Stimulated activated CD8-positive, alpha-beta memory T cell treated with anti-CD3 and anti-CD28 coated beads, Interleukin-12 subunit alpha, Interleukin-12 subunit beta, amount 100 ng/mL, for 4 hours (primary cell): ENCODE data around the gene VSX1.

Experiments used
- DNase-seq: peaks from one replicate; pipeline ENCODE4 v3.0.0-alpha.2; 2020; ENCODE audit warnings: low read depth

Gene VSX1

DNA sequence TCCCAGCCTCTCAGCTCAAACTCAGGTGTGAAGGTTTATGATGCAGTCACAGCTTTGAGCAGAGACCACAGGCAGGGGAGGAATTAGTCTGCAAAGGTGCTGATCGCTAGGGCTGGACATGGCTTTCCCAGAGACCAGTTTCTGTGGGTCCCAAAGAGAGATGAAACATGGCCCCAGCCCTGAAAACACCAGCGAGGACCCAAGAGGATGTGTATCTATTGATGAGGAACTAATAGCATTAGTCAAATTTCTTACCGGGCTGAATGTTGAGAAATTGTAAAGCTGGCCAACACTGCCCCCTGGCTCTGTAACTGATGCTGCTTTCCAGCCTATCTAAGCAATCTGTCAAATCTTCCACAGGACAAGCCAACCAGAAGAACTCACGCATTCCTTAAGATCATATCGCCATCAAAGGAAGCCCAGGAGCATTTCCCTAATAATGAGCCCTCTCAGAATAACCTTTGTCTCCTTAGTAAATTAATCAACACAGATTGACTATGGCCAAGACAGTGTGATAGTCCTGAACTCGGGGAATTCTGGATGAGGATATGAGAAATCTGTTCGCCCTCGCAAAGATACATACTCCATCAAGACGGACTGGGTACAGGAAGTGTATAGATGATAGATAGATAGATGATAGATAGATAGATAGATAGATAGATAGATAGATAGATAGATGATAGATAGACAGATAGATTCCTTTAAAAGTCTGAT, 16.2 kb downstream of the VSX1 start:
- peak; percentile 45 for DNase-seq

DNA sequence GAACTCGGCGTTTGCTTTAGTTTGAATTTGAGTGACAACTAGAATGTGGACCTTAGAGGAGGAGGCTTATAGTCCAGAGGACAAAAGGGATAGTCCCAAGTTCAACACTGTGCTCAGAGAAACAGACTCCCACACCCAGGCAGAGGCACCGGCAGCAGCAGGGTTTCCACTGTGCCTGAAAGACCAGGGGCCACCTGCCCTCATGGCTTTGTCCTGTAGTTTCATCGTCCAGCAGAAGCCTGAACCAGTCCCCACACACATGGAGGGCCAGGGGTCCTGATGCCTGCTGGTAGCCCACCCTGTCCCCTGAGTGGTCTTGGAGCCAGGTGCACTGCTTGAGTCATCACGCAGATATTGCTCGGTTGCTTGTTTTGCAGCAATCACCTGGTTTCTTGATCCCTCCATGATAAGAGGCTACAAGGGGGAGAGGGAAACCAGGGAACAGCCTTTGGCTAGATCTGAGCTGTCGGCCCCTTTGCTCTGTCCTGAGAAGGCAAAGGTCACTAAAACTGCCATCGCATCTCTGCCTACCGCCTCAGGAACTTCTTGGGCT, 16.8 kb downstream of the VSX1 start:
- DNase-seq = no peak

- no peak for DNase-seq
These were observed 17.3 kb downstream of the VSX1 start for GRCh38 chr20:25064561-25065071.

DNA sequence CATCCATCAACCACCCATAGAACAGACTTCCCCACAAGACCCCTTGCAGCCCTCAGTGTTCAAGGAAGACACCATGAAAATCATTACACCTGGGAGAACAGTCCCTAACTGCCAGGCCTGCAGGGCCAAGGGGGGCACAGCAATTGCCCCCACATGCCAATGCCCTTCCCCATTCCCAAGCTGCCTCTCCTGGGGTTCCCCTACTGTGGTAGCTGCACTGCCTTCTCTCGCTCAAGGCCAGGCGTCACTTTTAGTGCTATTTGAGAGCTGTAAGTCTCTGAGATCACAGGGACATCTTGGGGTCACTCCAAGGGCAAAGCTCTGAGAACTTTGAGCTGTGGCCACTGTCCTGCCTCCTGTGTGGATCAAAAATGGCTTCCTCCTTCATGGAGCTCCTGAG, 18.0 kb downstream of the VSX1 start:
- DNase-seq = no peak

- no peak for DNase-seq
These were observed 18.4 kb downstream of the VSX1 start for GRCh38 chr20:25063546-25063945.

GRCh38 chr20:25062841-25063240, 19.1 kb downstream of the VSX1 start:
- no peak for DNase-seq

- DNase-seq = no peak
These were observed 20.0 kb downstream of the VSX1 start for GRCh38 chr20:25061821-25062530.

GRCh38 chr20:25061103-25061799, 20.7 kb downstream of the VSX1 start:
- no peak for DNase-seq

DNA sequence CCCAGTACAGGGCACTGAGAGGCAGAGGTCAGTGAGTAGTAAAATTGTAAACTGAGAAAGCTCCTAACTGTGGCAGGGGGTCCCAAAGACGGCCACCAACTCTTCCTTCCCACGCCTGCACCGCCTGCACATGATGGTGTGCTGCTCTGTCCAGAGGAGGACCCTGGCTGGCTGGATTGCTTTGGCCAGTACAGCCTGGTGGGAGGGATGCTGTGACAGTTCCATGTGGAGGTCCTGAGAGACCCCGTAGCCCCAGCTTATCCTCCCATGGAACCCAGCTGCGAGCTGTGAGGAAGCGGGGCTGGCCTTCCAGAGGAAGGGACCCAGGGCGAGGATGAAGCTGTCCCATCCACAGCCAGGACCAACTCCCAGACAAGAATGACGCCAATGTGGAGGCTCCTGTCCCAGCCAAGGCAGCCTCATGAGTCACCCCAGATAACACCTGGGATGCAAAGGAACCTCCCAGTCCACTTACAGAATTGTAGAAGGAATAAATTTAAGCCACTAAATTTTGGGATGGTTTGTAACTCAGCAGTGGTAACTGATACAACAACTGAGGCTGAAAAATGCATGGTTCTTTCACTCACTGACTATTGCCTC, 22.0 kb downstream of the VSX1 start:
- DNase-seq = no peak

DNA sequence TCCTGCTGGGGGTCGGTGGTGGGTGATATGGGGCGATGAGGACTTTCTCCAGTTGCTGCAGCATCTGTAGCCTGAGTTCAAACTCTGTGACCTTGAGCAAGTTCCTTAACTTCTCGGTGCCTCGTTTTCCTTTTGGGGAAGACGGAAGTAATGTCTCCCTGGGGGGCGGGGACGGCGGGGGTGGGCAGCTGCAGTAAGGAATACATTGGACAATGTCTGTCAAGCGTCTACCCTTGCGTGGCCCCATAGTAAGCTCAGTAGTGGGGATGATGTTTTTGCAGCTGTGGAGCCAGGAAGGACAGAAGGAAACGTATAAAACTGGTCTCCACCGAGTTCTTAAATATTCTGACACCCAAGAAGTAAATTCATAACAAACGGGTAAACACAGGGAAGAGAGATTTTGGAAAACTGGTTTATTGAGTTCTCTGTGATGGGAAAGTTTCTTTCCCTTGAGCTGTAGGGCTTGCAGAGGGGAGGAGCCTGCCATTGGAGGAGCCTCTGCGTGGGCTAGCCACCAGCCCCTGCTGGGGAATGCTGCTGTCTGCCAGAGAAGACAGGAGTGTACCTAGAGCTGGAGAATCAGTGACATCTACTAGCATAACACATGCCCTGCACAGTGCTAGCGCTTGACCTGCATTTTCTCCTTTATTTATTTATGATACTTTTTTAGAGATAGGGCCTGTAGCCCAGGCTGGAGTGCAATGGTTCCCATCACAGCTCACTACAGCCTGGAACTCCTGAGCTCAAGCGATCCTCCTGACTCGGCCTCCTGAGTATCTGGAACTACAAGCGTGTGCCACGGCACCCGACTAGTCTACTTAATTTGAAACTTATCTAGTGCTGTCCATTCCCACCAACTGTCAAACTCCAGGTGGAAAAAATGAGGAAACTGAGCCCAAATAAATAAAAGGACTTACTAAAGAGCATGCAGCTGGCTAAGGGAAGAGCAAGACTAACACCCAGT, 22.8 kb downstream of the VSX1 start:
- DNase-seq = no peak

GRCh38 chr20:25058051-25058846, 23.7 kb downstream of the VSX1 start, which contains the start of gene ACSS1:
TSS of gene ACSS1 (minus strand) at chr20:25058139. CDS start at chr20:25058102, 37 bp downstream.
- peak; percentile 57 for DNase-seq

- DNase-seq = peak; percentile 71
These were observed 24.5 kb downstream of the VSX1 start for GRCh38 chr20:25057234-25058050.

DNA sequence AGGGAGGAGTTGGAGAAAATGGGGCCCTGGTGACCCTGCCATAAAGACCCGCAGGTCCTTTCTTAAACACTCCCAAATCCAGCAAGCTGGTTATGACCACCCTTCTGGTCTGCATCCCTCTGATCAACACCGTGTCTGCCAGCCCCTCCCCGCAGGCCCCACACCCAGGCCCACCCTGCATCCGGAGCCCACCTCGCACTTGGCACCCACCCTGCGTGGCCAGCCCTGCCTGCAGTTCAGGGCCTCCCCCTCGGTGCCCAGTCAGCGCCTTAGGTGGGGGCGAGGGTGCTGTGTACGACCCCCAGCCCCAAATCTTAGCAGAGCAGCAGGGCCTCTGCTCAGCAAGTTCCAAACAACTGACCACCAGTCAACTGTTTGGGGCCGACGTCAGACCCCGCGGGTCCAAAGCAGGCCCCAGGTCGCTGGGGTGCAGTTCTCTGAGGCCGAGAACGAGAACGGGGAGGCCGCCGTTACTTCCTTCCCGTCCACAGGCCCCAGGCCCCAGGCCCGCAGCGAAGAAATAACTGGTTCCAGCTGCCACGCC, 25.2 kb downstream of the VSX1 start:
- DNase-seq = no peak

- DNase-seq = no peak
These were observed 26.0 kb downstream of the VSX1 start for GRCh38 chr20:25055711-25056495.

DNA sequence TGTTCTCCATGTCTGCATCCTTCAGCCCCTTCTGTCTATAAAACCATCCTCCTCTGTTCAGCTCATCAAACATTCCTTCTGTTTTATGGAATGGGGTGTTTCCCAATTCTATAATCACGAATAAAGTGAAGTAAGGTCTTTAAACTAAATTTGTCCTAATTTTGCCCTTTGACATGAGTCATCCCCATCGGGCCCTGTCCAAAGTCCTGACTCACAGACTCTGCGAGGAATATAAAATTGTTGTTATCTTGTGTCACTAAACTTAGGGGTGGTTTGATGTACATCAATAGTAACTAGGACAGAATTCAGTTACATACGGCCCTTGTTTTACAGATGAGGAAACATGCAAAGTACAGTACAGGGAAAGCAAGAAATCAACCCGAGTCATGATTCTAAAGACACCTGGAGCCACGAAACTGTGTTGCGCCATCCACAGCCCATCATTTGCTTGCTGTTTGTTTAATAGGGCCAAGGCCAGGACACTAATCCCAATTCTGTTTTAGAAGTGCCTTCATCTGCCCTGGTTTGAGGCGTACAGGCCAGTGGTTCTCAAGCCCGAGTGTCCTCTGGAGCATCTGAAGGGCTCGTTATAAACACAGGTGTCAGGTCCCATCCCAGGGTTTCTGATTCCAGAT, 26.8 kb downstream of the VSX1 start:
- DNase-seq = no peak

- no peak for DNase-seq
These were observed 27.7 kb downstream of the VSX1 start for GRCh38 chr20:25054096-25054820.
